ENCODE results near the gene ZNF550. TPM values are rescaled to one million over a fixed set of nuclear protein-coding genes. Genes with fewer than 3 reads are reported as not detected.

Gene ZNF550
- total RNA-seq, 1 donor from 2014 or later = 6.3 TPM

DNA sequence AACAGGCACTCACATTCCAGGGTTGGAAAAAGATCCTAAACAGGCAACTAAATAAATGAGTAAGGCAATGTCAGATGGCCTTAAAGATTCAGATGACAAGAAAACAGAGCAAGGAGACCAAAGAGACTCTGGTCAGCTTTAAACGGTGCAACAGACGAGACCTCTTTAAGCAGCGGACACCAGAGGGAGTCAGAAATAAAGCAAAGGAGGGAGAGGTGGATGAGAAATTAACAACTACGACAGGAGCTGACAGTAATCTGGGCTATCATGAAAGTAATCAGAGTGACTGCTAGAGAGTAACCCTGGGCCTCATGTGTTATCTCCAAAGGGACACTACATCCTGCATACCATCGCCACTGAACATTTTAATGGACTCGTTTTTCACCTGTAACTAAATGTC is 1.1 kb downstream of the ZNF550 start:
- Histone ChIP-seq H3K27ac (no peak overlapping the region), H3K9me3 (no peaks in the 10 kb centered on the region), H3K4me1 (peaks cover 17% of the 10 kb centered on the region), H3K27me3 (no peaks in the 10 kb centered on the region), H3K36me3 (peaks cover 18% of the 10 kb centered on the region), H3K4me3 (peak overlapping the region; percentile 90)
- intact Hi-C loops (cut with DNase I) = no loop called here
- DNase-seq = no peak
- no peak for ATAC-seq
- TF ChIP-seq, protein P1, sequence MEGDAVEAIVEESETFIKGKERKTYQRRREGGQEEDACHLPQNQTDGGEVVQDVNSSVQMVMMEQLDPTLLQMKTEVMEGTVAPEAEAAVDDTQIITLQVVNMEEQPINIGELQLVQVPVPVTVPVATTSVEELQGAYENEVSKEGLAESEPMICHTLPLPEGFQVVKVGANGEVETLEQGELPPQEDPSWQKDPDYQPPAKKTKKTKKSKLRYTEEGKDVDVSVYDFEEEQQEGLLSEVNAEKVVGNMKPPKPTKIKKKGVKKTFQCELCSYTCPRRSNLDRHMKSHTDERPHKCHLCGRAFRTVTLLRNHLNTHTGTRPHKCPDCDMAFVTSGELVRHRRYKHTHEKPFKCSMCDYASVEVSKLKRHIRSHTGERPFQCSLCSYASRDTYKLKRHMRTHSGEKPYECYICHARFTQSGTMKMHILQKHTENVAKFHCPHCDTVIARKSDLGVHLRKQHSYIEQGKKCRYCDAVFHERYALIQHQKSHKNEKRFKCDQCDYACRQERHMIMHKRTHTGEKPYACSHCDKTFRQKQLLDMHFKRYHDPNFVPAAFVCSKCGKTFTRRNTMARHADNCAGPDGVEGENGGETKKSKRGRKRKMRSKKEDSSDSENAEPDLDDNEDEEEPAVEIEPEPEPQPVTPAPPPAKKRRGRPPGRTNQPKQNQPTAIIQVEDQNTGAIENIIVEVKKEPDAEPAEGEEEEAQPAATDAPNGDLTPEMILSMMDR (IDR thresholded peaks at IDR 0.05) = no peak

DNA sequence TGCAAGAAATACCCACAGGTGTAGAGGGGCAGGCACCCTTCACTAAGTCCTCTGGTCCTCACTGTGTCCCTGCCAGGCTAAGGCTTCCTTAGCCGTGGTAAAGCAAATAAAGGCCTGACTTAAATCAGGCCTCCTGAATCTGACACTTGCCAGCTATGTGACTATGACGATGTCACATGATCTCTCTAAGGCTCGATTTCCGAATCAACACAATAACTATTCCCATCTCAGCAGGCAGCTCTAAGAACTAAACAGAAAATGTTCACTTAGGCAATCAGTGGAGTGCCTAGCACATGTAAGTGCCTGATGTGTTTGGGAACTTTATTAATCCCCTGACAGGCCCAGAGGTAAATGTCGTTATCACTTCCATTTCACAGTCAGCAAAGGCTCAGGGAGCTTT is 2.0 kb downstream of the ZNF550 start:
- intact Hi-C loops (cut with DNase I) = no loop called here

DNA sequence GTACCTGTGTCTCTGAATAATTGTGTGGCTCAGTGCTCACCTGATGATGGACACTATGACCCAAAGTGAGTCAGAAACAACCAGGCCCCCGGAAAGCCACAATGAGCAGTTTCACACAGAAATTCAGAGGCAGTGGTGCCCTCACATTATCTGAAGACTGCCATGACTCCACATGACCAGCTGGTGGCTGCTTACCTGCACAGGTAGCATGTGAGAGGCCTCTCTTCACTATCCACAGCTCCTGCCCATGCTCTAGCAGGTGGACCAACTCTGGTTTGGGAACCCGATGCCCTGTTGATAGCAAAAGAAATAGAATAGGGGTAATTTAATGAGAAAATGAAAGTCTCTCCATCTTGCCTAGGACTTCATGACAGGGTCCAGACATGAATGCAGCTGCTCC is 7.2 kb downstream of the ZNF550 start:
- ATAC-seq = no peak
- no peak for DNase-seq
- Histone ChIP-seq H3K27ac (no peak overlapping the region), H3K9me3 (peaks cover 38% of the 10 kb centered on the region), H3K4me1 (no peaks in the 10 kb centered on the region), H3K36me3 (peaks cover 67% of the 10 kb centered on the region), H3K27me3 (no peaks in the 10 kb centered on the region), H3K4me3 (no peak overlapping the region)
- intact Hi-C loops (cut with DNase I) = no loop called here
- TF ChIP-seq, protein P1 (IDR thresholded peaks at IDR 0.05) = no peak

More for the DNA sequence above, 2.0 kb downstream of the ZNF550 start:
- peaks cover 17% of the 10 kb centered on the region for H3K4me1 ChIP-seq
- ATAC-seq = no peak
- H3K36me3 ChIP-seq = peaks cover 27% of the 10 kb centered on the region
- TF ChIP-seq, protein P1 (IDR thresholded peaks at IDR 0.05) = no peak
- no peaks in the 10 kb centered on the region for H3K27me3 ChIP-seq
- H3K9me3 ChIP-seq = no peaks in the 10 kb centered on the region
- H3K27ac ChIP-seq = no peak overlapping the region
- DNase-seq = no peak
- no peak overlapping the region for H3K4me3 ChIP-seq

DNA sequence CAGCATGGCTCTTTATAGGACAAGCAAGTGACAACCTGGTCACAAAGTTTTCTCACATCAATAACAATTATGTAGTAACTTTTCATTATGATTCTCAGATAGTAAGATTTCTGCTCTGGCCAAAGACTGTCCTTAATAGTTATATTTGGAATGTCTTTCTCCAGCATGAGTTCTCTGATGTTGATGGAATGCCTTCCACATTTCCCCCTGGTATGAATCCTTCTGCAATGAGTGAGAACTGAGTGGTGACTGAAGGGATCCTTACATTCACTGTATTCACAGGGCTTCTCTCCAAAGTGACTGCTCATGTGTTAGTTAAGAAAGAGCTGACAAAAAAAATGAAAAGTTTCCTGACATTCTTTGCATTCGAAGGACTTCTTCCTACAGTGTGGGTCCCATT is 13.2 kb downstream of the ZNF550 start:
- no peaks in the 10 kb centered on the region for H3K4me1 ChIP-seq
- H3K9me3 ChIP-seq = peaks cover 91% of the 10 kb centered on the region
- no peak for ATAC-seq
- no peak overlapping the region for H3K4me3 ChIP-seq
- no peak for DNase-seq
- H3K27ac ChIP-seq = no peak overlapping the region
- no peaks in the 10 kb centered on the region for H3K27me3 ChIP-seq
- intact Hi-C loops (cut with DNase I) = no loop called here
- TF ChIP-seq, protein P1 (IDR thresholded peaks at IDR 0.05) = no peak
- peaks cover 46% of the 10 kb centered on the region for H3K36me3 ChIP-seq

DNA sequence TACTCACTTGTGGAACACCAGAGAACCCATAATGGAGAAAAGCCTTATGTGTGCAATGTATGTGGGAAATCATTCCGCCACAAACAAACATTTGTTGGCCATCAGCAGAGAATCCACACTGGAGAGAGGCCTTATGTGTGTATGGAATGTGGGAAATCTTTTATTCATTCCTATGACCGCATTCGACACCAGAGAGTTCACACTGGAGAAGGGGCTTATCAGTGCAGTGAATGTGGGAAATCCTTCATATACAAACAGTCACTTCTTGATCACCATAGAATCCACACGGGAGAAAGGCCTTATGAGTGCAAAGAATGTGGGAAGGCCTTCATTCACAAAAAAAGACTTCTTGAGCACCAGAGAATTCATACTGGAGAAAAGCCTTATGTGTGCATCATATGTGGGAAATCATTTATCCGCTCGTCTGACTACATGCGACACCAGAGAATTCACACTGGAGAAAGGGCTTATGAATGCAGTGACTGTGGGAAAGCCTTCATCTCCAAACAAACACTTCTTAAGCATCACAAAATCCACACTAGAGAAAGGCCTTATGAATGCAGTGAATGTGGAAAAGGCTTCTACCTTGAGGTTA is 21.6 kb downstream of the ZNF550 start:
- Histone ChIP-seq H3K4me3 (no peak overlapping the region), H3K9me3 (peaks cover 100% of the 10 kb centered on the region), H3K4me1 (no peaks in the 10 kb centered on the region), H3K36me3 (peaks cover 37% of the 10 kb centered on the region), H3K27ac (no peak overlapping the region), H3K27me3 (no peaks in the 10 kb centered on the region)
- DNase-seq (no peak), ATAC-seq (no peak)
- intact Hi-C loops (cut with DNase I) = no loop called here
- TF ChIP-seq, protein P1 (IDR thresholded peaks at IDR 0.05) = no peak

Measured in upper lobe of right lung (tissue), 1 donor.